Measurements from ENCODE around the gene PEX5. TPM values are rescaled to one million over a fixed set of nuclear protein-coding genes. Genes with fewer than 3 reads are reported as not detected.

Gene PEX5
- total and polyA plus RNA-seq, 11 donors: 9.7 to 45.9 (median 29.9) TPM

- DNase-seq: no peak
- 92 to 94% (median 93%) methylated on average over 7 of the region's 7 CpGs for WGBS, 4 donors
- no peak overlapping the region for H3K4me3 ChIP-seq
- no peaks in the 10 kb centered on the region for H3K9me3 ChIP-seq
- peaks cover 0 to 59% (median 12%) of the 10 kb centered on the region in 9 donors for H3K36me3 ChIP-seq
- H3K27ac ChIP-seq: no peak overlapping the region
- intact Hi-C loops (cut with DNase I): loop anchor here in 1 of 10 donors (10.0 kb wide), 1 partner anchor 489 kb away; no protein-coding TSS in a partner anchor
- TF ChIP-seq POLR2A (IDR thresholded peaks at IDR 0.05): no peak
- TF ChIP-seq, protein P1, sequence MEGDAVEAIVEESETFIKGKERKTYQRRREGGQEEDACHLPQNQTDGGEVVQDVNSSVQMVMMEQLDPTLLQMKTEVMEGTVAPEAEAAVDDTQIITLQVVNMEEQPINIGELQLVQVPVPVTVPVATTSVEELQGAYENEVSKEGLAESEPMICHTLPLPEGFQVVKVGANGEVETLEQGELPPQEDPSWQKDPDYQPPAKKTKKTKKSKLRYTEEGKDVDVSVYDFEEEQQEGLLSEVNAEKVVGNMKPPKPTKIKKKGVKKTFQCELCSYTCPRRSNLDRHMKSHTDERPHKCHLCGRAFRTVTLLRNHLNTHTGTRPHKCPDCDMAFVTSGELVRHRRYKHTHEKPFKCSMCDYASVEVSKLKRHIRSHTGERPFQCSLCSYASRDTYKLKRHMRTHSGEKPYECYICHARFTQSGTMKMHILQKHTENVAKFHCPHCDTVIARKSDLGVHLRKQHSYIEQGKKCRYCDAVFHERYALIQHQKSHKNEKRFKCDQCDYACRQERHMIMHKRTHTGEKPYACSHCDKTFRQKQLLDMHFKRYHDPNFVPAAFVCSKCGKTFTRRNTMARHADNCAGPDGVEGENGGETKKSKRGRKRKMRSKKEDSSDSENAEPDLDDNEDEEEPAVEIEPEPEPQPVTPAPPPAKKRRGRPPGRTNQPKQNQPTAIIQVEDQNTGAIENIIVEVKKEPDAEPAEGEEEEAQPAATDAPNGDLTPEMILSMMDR (IDR thresholded peaks at IDR 0.05): no peak
- H3K27me3 ChIP-seq: no peaks in the 10 kb centered on the region
- ATAC-seq: no peak
- peaks cover 0 to 3% (median 0%) of the 10 kb centered on the region in 12 donors for H3K4me1 ChIP-seq
These were observed 43.3 kb upstream of the PEX5 start for GRCh38 chr12:7146228-7146627.

DNA sequence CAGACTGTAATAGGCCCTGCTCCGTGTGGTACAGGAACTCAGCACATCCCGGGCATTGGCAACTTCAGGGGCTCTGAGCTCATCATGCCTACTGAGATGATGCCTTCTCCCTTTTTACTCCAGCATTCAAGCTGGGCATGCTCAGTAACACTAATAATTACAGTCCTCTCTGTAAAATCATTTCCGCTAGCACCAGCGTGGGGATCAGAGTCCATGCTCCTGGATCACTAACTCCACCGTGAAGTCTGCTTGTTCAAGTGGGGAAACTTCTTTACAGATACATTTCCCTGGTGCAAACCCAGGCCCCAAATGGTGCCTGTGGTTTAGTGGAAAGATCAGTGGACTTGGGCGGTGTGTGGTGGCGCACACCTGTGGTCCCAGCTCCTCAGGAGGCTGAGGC, 42.6 kb upstream of the PEX5 start:
- WGBS, 4 donors: 93 to 98% (median 94%) methylated on average over 5 to 7 of the region's 7 CpGs
- Histone ChIP-seq H3K36me3 (peaks cover 0 to 57% (median 12%) of the 10 kb centered on the region in 9 donors), H3K9me3 (no peaks in the 10 kb centered on the region), H3K4me1 (peaks cover 0 to 3% (median 0%) of the 10 kb centered on the region in 12 donors), H3K27ac (no peak overlapping the region), H3K4me3 (no peak overlapping the region), H3K27me3 (no peaks in the 10 kb centered on the region)
- no peak for ATAC-seq
- DNase-seq: no peak
- intact Hi-C loops (cut with DNase I): loop anchor here in 1 of 10 donors (10.0 kb wide), 1 partner anchor 488 kb away; no protein-coding TSS in a partner anchor
- no peak for TF ChIP-seq POLR2A (IDR thresholded peaks at IDR 0.05)
- TF ChIP-seq, protein P1 (IDR thresholded peaks at IDR 0.05): no peak

DNA sequence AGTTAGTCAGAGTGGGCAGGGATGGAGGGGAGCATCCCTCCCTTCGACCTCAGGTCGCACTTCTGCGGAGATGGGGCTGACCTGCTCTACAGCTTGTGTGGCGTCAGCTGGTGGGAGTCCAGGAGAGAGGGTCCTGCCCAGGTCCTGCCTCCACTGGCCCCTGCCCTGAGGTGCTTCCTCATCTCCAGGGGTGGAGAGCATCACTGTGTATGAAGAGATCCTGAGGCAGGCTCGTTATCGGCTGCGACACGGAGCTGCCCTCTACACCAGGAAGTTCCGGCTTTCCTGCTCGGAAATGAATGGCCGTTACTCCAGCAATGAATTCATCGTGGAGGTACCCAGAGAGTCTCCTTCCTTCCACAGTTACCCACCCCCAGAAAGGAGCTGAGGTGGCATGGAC, 39.1 kb upstream of the PEX5 start:
- DNase-seq: no peak
- no peaks in the 10 kb centered on the region for H3K27me3 ChIP-seq
- no peak overlapping the region for H3K4me3 ChIP-seq
- no peaks in the 10 kb centered on the region for H3K4me1 ChIP-seq
- H3K27ac ChIP-seq: no peak overlapping the region
- ATAC-seq: no peak
- TF ChIP-seq, protein P1 (IDR thresholded peaks at IDR 0.05): no peak
- no peak for TF ChIP-seq POLR2A (IDR thresholded peaks at IDR 0.05)
- WGBS, 4 donors: 83 to 84% (median 84%) methylated on average over 12 of the region's 12 CpGs
- no peaks in the 10 kb centered on the region for H3K9me3 ChIP-seq
- intact Hi-C loops (cut with DNase I): no loop called here
- H3K36me3 ChIP-seq: peaks cover 0 to 71% (median 12%) of the 10 kb centered on the region in 9 donors

DNA sequence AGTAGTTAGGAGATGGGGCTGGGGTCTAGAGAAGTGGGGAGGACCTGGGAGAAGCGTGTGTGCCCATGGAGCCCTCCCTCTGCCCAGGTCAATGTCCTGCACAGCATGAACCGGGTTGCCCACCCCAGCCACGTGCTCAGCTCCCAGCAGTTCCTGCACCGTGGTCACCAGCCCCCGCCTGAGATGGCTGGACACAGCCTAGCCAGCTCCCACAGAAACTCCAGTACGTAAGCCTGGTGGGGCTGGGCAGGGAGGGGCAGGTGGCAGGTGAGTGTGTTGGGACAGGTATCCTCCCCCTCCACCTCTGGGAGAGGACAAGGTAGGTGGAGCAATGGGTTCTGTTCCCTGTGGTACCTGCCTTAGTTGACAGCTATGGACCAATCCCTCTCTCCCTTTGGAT, 38.6 kb upstream of the PEX5 start:
- Histone ChIP-seq H3K27ac (no peak overlapping the region), H3K4me1 (no peaks in the 10 kb centered on the region), H3K4me3 (no peak overlapping the region), H3K36me3 (peaks cover 0 to 71% (median 12%) of the 10 kb centered on the region in 9 donors), H3K9me3 (no peaks in the 10 kb centered on the region), H3K27me3 (no peaks in the 10 kb centered on the region)
- 92 to 98% (median 95%) methylated on average over 4 to 6 of the region's 6 CpGs for WGBS, 4 donors
- no peak for TF ChIP-seq POLR2A (IDR thresholded peaks at IDR 0.05)
- TF ChIP-seq, protein P1 (IDR thresholded peaks at IDR 0.05): no peak
- intact Hi-C loops (cut with DNase I): no loop called here
- DNase-seq: no peak
- no peak for ATAC-seq

Measured in heart left ventricle (tissue), 16 donors.